Fibroblast of lung (primary cell): ENCODE data around the gene GDF9. TPM values are rescaled to one million over a fixed set of nuclear protein-coding genes. Genes with fewer than 3 reads are reported as not detected.

ENCODE experiments used
- DNase-seq, 2 donors: peaks; one replicate each; pipeline versions ENCODE4 v3.0.0 to v3.0.0-alpha.2; 2010; ENCODE audit warnings: low read depth in 2 of 2
- H2AFZ ChIP-seq: 2 replicates; pipeline ENCODE4 v1.5.1; 2012; ENCODE audit warnings: low read length, control low read depth, inconsistent platforms
- H3K27ac ChIP-seq: 2 replicates; pipeline ENCODE4 v1.5.1; 2011; ENCODE audit warnings: low read length, control low read depth; ENCODE audit not compliant: insufficient read depth
- H3K27me3 ChIP-seq: 2 replicates; pipeline ENCODE4 v1.5.1; 2011; ENCODE audit warnings: mild to moderate bottlenecking, low read length; ENCODE audit not compliant: control insufficient read depth, insufficient read depth
- H3K36me3 ChIP-seq: 2 replicates; pipeline ENCODE4 v1.5.1; 2011; ENCODE audit warnings: low read length; ENCODE audit not compliant: control insufficient read depth, insufficient read depth
- H3K4me1 ChIP-seq: 2 replicates; pipeline ENCODE4 v1.5.1; 2011; ENCODE audit warnings: low read length; ENCODE audit not compliant: control insufficient read depth, insufficient read depth; ENCODE audit errors: extremely low read depth
- H3K4me2 ChIP-seq: 2 replicates; pipeline ENCODE4 v1.5.1; 2011; ENCODE audit warnings: low read length, control low read depth; ENCODE audit not compliant: insufficient read depth; ENCODE audit errors: extremely low read depth
- H3K4me3 ChIP-seq, 4 experiments: fragments of 200-600 bp in 1 of 4; sonication (generic) in 1 of 4; replicated peaks in 1 of 4; 2 replicates each; pipeline ENCODE4 v1.5.1; 2011 to 2016; ENCODE audit warnings: low read length in 4 of 4, low read depth in 3 of 4, mild to moderate bottlenecking in 3 of 4, control low read depth in 2 of 4, inconsistent platforms in 1 of 4, mixed read lengths in 1 of 4; ENCODE audit not compliant: insufficient read depth in 1 of 4; ENCODE audit errors: control extremely low read depth in 1 of 4
- H3K79me2 ChIP-seq: 2 replicates; pipeline ENCODE4 v1.5.1; 2012; ENCODE audit warnings: mild to moderate bottlenecking, low read length, inconsistent platforms; ENCODE audit not compliant: control insufficient read depth, insufficient read depth
- H3K9ac ChIP-seq: 2 replicates; pipeline ENCODE4 v1.5.1; 2011; ENCODE audit warnings: mild to moderate bottlenecking, low read length, control low read depth; ENCODE audit not compliant: insufficient read depth
- H3K9me3 ChIP-seq: 2 replicates; pipeline ENCODE4 v1.5.1; 2012; ENCODE audit warnings: low read depth, low read length; ENCODE audit not compliant: control insufficient read depth, insufficient read depth
- H4K20me1 ChIP-seq: 2 replicates; pipeline ENCODE4 v1.5.1; 2011; ENCODE audit warnings: low read length; ENCODE audit not compliant: control insufficient read depth, insufficient read depth; ENCODE audit errors: extremely low read depth
- CTCF ChIP-seq, 2 donors: IDR thresholded peaks in 1 of 2; conservative IDR thresholded peaks in 1 of 2; 1 replicate in 1 of 2; 2 replicates in 1 of 2; pipeline ENCODE4 v1.5.1; 2011 to 2012; ENCODE audit warnings: low read length in 2 of 2, control low read depth in 1 of 2, inconsistent platforms in 1 of 2, low read depth in 1 of 2, mild to moderate bottlenecking in 1 of 2
- EZH2 ChIP-seq: IDR thresholded peaks from 2 replicates; pipeline ENCODE4 v1.5.1; 2012; ENCODE audit warnings: low read length, control low read depth, mild to moderate bottlenecking; ENCODE audit errors: missing control alignments
- polyA plus RNA-seq, 2 donors: library from polyadenylated mRNA; depleted of rRNA in 1 of 2; stranded (reverse) in 1 of 2; unstranded in 1 of 2; fragments of >200 nt; gene quantifications; 2 replicates each; pipeline ENCODE4 v1.2.1, GENCODE V29; 2011 to 2012; ENCODE audit warnings: missing spikeins in 1 of 2
- total RNA-seq: library from RNA; depleted of rRNA; stranded (reverse); fragments of >200 nt; gene quantifications from 2 replicates; pipeline ENCODE4 v1.2.1, GENCODE V29; 2014

Gene GDF9
- total and polyA plus RNA-seq, 2 donors (not counting 1 experiment from before 2014, with no cell fraction given): 0.11 to 0.17 TPM

GRCh38 chr5:132815454-132815853, 50.8 kb downstream of the GDF9 start:
- Histone ChIP-seq H3K27me3 (peaks cover 28% of the 10 kb centered on the region), H3K4me3 (no peak overlapping the region), H3K4me2 (no peak overlapping the region), H2AFZ (no peak overlapping the region), H3K27ac (no peak overlapping the region), H3K4me1 (no peaks in the 10 kb centered on the region), H3K36me3 (no peaks in the 10 kb centered on the region), H3K79me2 (no peaks in the 10 kb centered on the region), H3K9ac (no peak overlapping the region), H3K9me3 (no peaks in the 10 kb centered on the region), H4K20me1 (no peaks in the 10 kb centered on the region)
- no peak for TF ChIP-seq CTCF (conservative IDR thresholded peaks at IDR 0.05 in 1 of 2, IDR thresholded peaks at IDR 0.05 in 1 of 2; ENCODE audit: low read depth in 1 of 2, low read length in 2 of 2)
- no peak for TF ChIP-seq EZH2
- DNase-seq: peak in 1 of 2 donors; percentile 66

GRCh38 chr5:132814503-132815294, 51.6 kb downstream of the GDF9 start:
- TF ChIP-seq EZH2 (no peak), CTCF (conservative IDR thresholded peaks at IDR 0.05 in 1 of 2, IDR thresholded peaks at IDR 0.05 in 1 of 2; ENCODE audit: low read depth in 1 of 2, low read length in 2 of 2) (no peak)
- H2AFZ ChIP-seq: no peak overlapping the region
- no peaks in the 10 kb centered on the region for H3K79me2 ChIP-seq
- no peak overlapping the region for H3K4me2 ChIP-seq
- no peaks in the 10 kb centered on the region for H3K9me3 ChIP-seq
- peaks cover 28% of the 10 kb centered on the region for H3K27me3 ChIP-seq
- H3K9ac ChIP-seq: no peak overlapping the region
- no peak overlapping the region for H3K27ac ChIP-seq
- no peak overlapping the region for H3K4me3 ChIP-seq
- no peaks in the 10 kb centered on the region for H3K4me1 ChIP-seq
- no peak for DNase-seq
- H3K36me3 ChIP-seq: no peaks in the 10 kb centered on the region
- H4K20me1 ChIP-seq: no peaks in the 10 kb centered on the region

GRCh38 chr5:132813599-132814502, 52.4 kb downstream of the GDF9 start:
- no peak overlapping the region for H3K9ac ChIP-seq
- no peaks in the 10 kb centered on the region for H3K4me1 ChIP-seq
- H3K79me2 ChIP-seq: no peaks in the 10 kb centered on the region
- no peaks in the 10 kb centered on the region for H3K36me3 ChIP-seq
- peak in 1 of 2 donors; percentile 29 for DNase-seq
- no peak overlapping the region for H3K27ac ChIP-seq
- no peak overlapping the region for H3K4me2 ChIP-seq
- H2AFZ ChIP-seq: no peak overlapping the region
- no peaks in the 10 kb centered on the region for H4K20me1 ChIP-seq
- H3K27me3 ChIP-seq: peaks cover 28% of the 10 kb centered on the region
- no peaks in the 10 kb centered on the region for H3K9me3 ChIP-seq
- H3K4me3 ChIP-seq: peak overlapping the region in 1 of 4 experiments; percentile 16
- TF ChIP-seq EZH2 (peak; percentile 84), CTCF (conservative IDR thresholded peaks at IDR 0.05 in 1 of 2, IDR thresholded peaks at IDR 0.05 in 1 of 2; ENCODE audit: low read depth in 1 of 2, low read length in 2 of 2) (no peak)
